Right cardiac atrium (tissue), 5 donors: ENCODE results near the gene PER2. TPM values are rescaled to one million over a fixed set of nuclear protein-coding genes. Genes with fewer than 3 reads are reported as not detected.
"Not testable (repeated sequence)": the region's sequence is repeated elsewhere in the genome, so short reads cannot be mapped to it uniquely, and the experiment has no call there.

Experiments
- ATAC-seq, 2 donors: fragments of 200-7000 bp; cut with Tn5 transposase; one replicate each; pipeline versions ENCODE4 v1.8.0 to v1.9.1; 2020; ENCODE audit warnings: moderate library complexity in 2 of 2, mild to moderate bottlenecking in 1 of 2
- DNase-seq, 3 donors: peaks; one replicate each; pipeline ENCODE4 v3.0.0-alpha.2; 2020
- H3K27ac ChIP-seq: one replicate; pipeline ENCODE4 v1.5.1; 2013; ENCODE audit warnings: mild to moderate bottlenecking, low read length, control low read depth, moderate library complexity
- H3K27me3 ChIP-seq: one replicate; pipeline ENCODE4 v1.6.1; 2013; ENCODE audit not compliant: control insufficient read depth, insufficient read depth
- H3K4me1 ChIP-seq: one replicate; pipeline ENCODE4 v1.6.1; 2013; ENCODE audit warnings: low read length; ENCODE audit not compliant: control insufficient read depth, insufficient read depth
- H3K4me3 ChIP-seq: one replicate; pipeline ENCODE4 v1.5.1; 2013; ENCODE audit warnings: low read length, control low read depth
- H3K9me3 ChIP-seq: one replicate; pipeline ENCODE4 v1.6.1; 2013; ENCODE audit warnings: low read length; ENCODE audit not compliant: control insufficient read depth
- WGBS: extraction: QIAGEN DNeasy Blood & Tissue Kit; methylation state at CpG from one replicate; pipeline ENCODE4 v1.1.7; 2013; 5-methylcytosine and 5-hydroxymethylcytosine counted together
- intact Hi-C, 4 donors: fragments of 100-400 bp; cut with DNase I; formaldehyde crosslinking; loops; one replicate each; pipeline versions ENCODE4 v1.11.0 to v1.14.0; 2022 to 2023
- polyA plus RNA-seq: library from polyadenylated mRNA; stranded (reverse); fragments of 200-250 nt; gene quantifications from one replicate; pipeline ENCODE4 v1.2.3, GENCODE V29; 2013
- total RNA-seq, 4 donors: library from RNA; stranded (reverse); fragmentation: NEBNext Ultra II Directional; extraction: Animal tissue kit (Norgen Biotek cat#: 25700); gene quantifications; one replicate each; pipeline ENCODE4 v1.2.1, GENCODE V29; 2021
- donor health status: healthy with polysubstance abuse.
- donor health status: DM: no; HTN: yes; CAD: no.
- donor health status: DM: no; HTN: no; CAD: no.
- donor health status: DM: no; HTN: yes; CAD: no; lungs with severe emphysema.
- donor health status: DM: yes; HTN: yes; CAD: no.

Gene PER2
- total and polyA plus RNA-seq, 5 donors = 3.8 to 7.2 (median 6.1) TPM

DNA sequence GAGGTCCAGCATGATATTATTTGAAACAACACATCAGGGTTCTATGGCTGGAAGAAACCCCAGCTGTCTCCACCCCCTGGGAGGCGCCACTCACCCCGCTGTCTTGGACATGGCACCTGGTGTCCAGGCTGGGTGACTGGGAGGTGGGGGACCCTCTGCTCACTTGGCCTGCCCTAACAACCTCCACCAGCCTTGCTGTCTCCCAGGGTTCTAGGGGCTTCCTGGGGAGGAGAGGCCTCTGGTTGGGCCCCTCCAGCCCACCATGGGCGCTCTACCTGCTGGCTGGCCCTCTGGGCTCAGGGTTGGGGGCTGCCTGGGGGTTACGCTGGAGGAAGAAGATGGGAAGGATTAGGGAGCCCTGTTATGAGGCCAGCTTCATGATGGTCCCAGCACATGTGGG, 16.3 kb downstream of the PER2 start:
- Histone ChIP-seq H3K27me3 (no peaks in the 10 kb centered on the region), H3K4me3 (no peak overlapping the region), H3K9me3 (no peaks in the 10 kb centered on the region), H3K4me1 (no peaks in the 10 kb centered on the region), H3K27ac (no peak overlapping the region)
- 98% methylated on average over 4 of the region's 4 CpGs for WGBS
- intact Hi-C loops = no loop called here
- no peak for ATAC-seq
- peak in 2 of 3 donors; percentile 19 to 28 for DNase-seq

DNA sequence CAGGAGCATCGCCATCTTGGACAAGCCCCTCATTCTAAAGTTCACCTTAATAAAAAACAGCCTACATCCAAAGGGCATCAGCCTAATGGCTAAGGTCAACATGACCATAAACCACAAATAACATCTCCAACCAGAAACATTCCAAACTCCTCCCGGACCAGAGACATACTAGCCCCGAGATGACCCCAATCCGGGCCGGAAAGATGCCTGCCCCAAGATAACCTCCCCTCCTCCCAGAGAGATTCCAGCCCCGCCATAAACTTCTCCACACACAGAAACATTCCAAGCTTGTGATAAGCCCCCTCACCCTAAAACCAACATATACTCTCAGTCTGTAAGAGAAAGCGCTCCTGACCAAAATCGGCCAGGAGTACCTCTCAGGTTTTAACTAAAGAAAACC, 16.7 kb downstream of the PER2 start:
- 58% methylated on average over 8 of the region's 8 CpGs for WGBS
- H3K27ac ChIP-seq, H3K4me1 ChIP-seq, H3K4me3 ChIP-seq, H3K27me3 ChIP-seq, ATAC-seq, intact Hi-C loops, H3K9me3 ChIP-seq: not testable (repeated sequence)
- peak in 1 of 3 donors; percentile 1 for DNase-seq

DNA sequence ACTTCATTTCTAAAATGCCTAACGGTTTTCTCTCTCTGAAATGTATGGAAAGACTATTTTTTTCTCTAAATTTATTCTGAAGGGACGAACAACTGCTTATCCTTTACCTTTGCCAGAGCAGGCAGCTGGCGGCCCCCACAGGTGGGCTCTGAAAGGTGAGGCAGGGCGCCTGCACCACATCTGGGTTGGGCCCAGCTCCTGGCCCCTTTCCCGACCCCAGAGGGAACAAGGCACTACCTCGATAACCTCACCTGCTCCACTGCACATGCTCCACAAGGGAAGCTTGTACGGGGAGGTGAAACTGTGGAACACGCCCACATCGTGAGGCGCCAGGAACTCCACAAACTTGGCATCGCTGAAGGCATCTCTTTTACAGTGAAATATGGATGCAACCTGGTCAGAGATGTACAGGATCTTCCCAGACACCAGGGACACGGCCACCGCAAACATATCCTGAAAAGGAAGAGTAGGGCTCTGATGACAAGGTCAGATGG, 17.3 kb downstream of the PER2 start:
- no peaks in the 10 kb centered on the region for H3K27me3 ChIP-seq
- H3K27ac ChIP-seq = no peak overlapping the region
- DNase-seq (peak in 2 of 3 donors; percentile 32 to 43), ATAC-seq (no peak)
- H3K4me3 ChIP-seq = no peak overlapping the region
- no peaks in the 10 kb centered on the region for H3K4me1 ChIP-seq
- intact Hi-C loops = no loop called here
- no peaks in the 10 kb centered on the region for H3K9me3 ChIP-seq
- 84% methylated on average over 13 of the region's 13 CpGs for WGBS

DNA sequence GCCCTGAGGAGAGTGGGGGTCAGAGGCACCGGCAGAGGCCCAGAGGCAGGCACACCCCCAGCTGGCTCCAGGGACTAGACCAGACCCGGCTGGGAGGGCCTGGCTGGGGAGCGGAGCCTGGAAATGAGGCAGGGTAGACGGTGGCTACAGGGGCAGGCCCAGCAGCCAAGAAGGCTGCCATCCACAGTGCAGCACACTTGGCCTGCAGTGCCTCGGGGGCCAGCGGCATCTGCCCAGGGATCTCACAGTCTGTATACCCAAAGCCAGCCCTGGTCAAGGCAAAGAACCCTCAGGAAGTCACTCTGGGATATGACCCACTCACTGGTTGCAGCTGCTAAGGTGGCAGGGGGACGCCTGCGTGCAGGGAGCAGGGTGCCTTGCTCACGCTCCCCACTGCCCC, 17.8 kb downstream of the PER2 start:
- DNase-seq (peak in 2 of 3 donors; percentile 41 to 45), ATAC-seq (peak in 1 of 2 donors; percentile 22)
- intact Hi-C loops = no loop called here
- 87% methylated on average over 9 of the region's 9 CpGs for WGBS
- H3K4me1 ChIP-seq = no peaks in the 10 kb centered on the region
- H3K27ac ChIP-seq = no peak overlapping the region
- H3K27me3 ChIP-seq = no peaks in the 10 kb centered on the region
- no peaks in the 10 kb centered on the region for H3K9me3 ChIP-seq
- no peak overlapping the region for H3K4me3 ChIP-seq

DNA sequence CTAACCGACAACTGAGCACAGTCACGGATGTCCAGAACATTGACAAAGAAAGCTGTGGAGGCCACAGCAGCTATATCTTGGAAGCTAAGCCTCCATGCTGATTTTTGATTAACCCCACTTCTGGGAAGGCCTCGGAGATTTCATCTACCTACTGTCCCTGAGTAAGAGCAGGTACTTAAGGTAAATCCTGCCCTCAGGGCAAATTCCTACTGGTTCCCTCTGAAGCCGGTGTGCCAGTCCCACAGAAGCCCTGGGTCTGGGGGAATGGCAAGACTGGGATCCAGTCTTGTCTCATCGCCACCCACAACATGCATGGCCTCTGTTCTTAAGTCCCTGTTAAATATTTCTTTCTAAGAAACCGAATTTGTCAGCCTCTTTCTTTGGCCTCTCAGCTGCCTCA, 18.7 kb downstream of the PER2 start:
- ATAC-seq (no peak), DNase-seq (peak in 1 of 3 donors; percentile 16)
- Histone ChIP-seq H3K27ac (no peak overlapping the region), H3K4me1 (no peaks in the 10 kb centered on the region), H3K9me3 (no peaks in the 10 kb centered on the region), H3K27me3 (no peaks in the 10 kb centered on the region), H3K4me3 (no peak overlapping the region)
- intact Hi-C loops = loop anchor here in 1 of 4 donors (10.0 kb wide), 2 partner anchors 145 to 415 kb away; partner anchors contain the start of gene RAMP1
- 95% methylated on average over 6 of the region's 6 CpGs for WGBS

DNA sequence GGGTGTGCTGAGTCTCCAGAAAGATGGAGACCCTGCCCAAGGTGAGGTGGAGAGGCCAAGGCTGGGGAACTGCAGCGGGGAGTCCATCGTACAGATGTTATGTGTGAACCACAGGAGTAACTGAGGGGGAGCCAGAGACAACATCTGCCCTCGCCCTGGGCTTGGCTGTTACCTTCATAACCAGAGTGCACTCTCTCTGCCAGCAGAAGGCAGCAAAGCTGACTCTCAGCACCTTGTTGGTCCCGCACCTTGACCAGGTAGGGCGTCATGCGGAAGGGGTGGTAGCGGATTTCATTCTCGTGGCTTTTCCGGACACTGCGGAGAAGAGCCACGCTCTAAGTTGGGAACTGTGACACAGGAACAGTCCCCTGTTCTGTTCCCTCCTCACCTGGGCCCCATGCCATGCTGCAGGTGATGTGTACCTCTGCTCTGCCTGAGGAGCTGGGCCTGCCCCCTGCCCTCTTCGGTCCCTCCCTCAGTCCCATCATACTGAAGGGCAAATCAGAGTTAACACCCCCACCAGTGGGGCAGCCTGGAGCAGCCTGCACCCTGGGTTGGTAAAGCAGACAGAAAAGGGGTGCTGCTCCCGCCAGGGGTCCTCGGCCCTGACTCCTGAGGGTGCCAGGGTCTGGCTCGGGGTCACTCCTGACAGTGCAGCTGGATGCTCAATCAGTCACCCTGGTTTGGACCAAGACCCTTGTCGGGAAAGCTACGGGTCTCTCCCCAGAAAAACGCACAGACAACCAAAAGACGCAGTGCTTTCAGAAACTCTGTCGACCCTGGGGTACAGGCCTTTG, 20.3 kb downstream of the PER2 start:
- 94% methylated on average over 20 of the region's 20 CpGs for WGBS
- intact Hi-C loops = loop anchor here in 1 of 4 donors (10.0 kb wide), 2 partner anchors 143 to 413 kb away; partner anchors contain the start of gene RAMP1
- Histone ChIP-seq H3K27me3 (no peaks in the 10 kb centered on the region), H3K4me3 (no peak overlapping the region), H3K27ac (no peak overlapping the region), H3K9me3 (no peaks in the 10 kb centered on the region), H3K4me1 (peaks cover 2% of the 10 kb centered on the region)
- DNase-seq (peak in 1 of 3 donors; percentile 30), ATAC-seq (no peak)

DNA sequence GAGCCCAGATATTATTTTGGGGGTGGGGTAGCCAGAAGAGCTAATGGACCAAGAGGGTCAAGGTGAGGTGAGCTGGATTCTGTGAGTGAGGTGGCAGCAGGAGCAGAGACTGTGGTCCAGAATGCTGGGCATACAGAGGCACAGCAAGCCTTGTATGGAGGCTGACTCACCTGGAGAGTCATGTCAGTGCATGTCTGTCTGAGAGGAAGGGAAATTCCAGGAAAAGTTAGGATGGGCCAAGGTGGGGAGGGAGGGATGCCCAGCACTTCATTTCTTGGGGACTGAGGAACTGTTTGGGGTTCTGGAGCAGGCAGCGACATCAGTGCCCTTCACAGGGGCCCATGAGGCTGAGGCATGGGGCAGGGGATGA, 21.1 kb downstream of the PER2 start:
- no peak overlapping the region for H3K4me3 ChIP-seq
- H3K4me1 ChIP-seq = peaks cover 2% of the 10 kb centered on the region
- no peaks in the 10 kb centered on the region for H3K9me3 ChIP-seq
- 97% methylated on average over 1 of the region's 1 CpG for WGBS
- ATAC-seq (no peak), DNase-seq (peak in 1 of 3 donors; percentile 0)
- intact Hi-C loops = loop anchor here in 1 of 4 donors (10.0 kb wide), 2 partner anchors 143 to 413 kb away; partner anchors contain the start of gene RAMP1
- H3K27me3 ChIP-seq = no peaks in the 10 kb centered on the region
- H3K27ac ChIP-seq = no peak overlapping the region

DNA sequence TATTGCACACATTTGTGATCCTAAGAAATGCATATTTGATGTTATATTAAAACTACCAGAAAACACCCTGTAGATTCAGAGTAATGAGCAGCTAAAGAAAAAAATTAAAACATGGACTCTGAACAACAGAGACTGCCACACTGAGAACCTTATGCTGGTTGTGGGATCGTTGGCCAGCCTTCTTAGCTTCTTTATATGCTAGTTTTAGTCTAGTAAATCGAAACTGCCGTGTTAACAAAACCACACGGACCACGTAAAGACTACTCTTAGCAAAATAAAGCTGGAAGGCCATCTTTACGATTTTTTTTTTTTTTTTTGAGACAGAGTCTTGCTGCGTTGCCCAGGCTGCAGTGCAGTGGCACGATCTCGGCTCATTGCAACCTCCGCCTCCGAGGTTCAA, 22.8 kb downstream of the PER2 start:
- no peak for ATAC-seq

DNA sequence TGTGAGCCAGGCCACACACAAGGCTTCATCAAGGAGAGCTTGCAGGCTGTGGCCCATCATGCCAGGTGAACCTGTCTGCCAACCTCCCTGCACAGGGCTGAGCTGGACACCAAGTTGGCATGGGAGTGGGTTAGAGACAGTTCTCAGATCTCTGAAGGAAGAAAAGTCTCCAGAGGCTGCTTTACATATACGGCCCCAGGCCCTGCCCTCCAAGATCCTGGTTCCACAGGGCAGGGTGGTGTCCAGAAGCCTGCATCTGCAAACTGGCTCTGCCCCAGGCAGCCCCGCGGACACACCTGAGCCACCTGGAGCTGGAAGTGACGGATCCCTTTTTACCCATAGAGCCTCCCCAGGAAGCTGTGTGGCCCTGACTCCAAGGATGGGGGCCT, 24.3 kb downstream of the PER2 start:
- ATAC-seq = peak; percentile 4 to 5
- no peaks in the 10 kb centered on the region for H3K9me3 ChIP-seq
- H3K27me3 ChIP-seq = no peaks in the 10 kb centered on the region
- peaks cover 2% of the 10 kb centered on the region for H3K4me1 ChIP-seq
- intact Hi-C loops = loop anchor here in 1 of 4 donors (10.0 kb wide), 2 partner anchors 139 to 409 kb away; partner anchors contain the start of gene RAMP1
- 77% methylated on average over 4 of the region's 4 CpGs for WGBS
- no peak for DNase-seq
- no peak overlapping the region for H3K4me3 ChIP-seq
- H3K27ac ChIP-seq = peak overlapping the region; percentile 16

More for the DNA sequence above, 22.8 kb downstream of the PER2 start:
- no peak overlapping the region for H3K4me3 ChIP-seq
- peaks cover 2% of the 10 kb centered on the region for H3K4me1 ChIP-seq
- no peaks in the 10 kb centered on the region for H3K27me3 ChIP-seq
- WGBS = 95% methylated on average over 11 of the region's 11 CpGs
- H3K9me3 ChIP-seq = no peaks in the 10 kb centered on the region
- H3K27ac ChIP-seq = no peak overlapping the region
- no peak for DNase-seq
- intact Hi-C loops = loop anchor here in 1 of 4 donors (10.0 kb wide), 2 partner anchors 141 to 411 kb away; partner anchors contain the start of gene RAMP1

DNA sequence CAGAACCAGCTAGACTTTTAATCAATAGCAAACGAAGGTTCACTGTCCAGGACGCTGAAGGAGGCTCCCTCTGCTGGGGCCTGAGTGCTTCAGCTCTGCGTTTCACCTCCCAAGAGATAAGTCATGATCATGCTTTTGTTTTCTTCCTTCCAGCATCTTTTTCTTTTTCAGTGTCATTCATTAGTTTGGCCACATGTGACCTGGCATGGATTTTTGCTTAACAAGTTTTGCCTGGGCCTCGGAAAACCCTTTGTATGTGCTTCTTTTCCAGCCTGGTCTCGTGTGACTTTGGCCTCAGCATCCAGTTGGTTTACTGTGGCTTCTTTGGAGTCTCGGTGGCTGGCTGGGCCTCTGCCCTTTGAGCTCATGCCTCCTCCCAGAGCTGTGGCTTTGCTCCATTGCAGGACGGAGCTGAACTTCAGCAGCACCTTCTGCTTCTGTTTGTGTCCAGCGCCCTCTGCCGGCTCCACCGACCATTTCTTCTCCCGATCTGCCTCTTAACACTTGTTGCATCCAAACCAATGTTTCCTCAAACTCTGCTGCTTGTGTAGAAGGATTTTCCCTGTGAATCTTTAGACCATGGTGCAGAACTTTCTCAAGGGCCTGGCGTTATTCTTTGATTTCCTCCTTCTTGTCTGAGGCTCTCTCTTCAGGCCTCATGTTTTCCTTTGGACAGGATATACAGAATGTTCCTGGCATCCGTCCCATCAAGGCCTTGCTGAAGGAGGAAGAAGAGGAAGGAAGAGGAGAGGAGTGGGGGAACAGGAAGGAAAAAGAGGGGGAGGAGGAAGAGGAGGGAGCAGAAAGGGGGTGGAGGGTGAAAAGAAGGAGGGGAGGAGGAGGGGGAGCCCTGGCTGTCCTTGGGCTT, 25.0 kb downstream of the PER2 start:
- H3K27ac ChIP-seq = peak overlapping the region; percentile 40
- no peaks in the 10 kb centered on the region for H3K9me3 ChIP-seq
- 12% methylated on average over 13 of the region's 13 CpGs for WGBS
- H3K4me3 ChIP-seq = no peak overlapping the region
- H3K27me3 ChIP-seq = no peaks in the 10 kb centered on the region
- DNase-seq = peak; percentile 93 to 97 (median 96)
- intact Hi-C loops = loop anchor here in 1 of 4 donors (10.0 kb wide), 2 partner anchors 139 to 409 kb away; partner anchors contain the start of gene RAMP1
- peaks cover 2% of the 10 kb centered on the region for H3K4me1 ChIP-seq
- ATAC-seq = peak; percentile 84 to 87
